Measurements from ENCODE around the gene S100Z. TPM values are rescaled to one million over a fixed set of nuclear protein-coding genes. Genes with fewer than 3 reads are reported as not detected.
"Not testable (repeated sequence)": the region's sequence is repeated elsewhere in the genome, so short reads cannot be mapped to it uniquely, and the experiment has no call there.

Gene S100Z
- total RNA-seq, 1 donor from 2014 or later: 1.1 TPM

- H3K9me3 Mint-ChIP-seq; DNase-seq (ENCODE audit: low spot score); H3K4me1 Mint-ChIP-seq (ENCODE audit: low read depth); H3K4me3 Mint-ChIP-seq (ENCODE audit: low read depth); intact Hi-C loops (cut with micrococcal nuclease); H3K27me3 Mint-ChIP-seq (ENCODE audit: low read depth); H3K27ac Mint-ChIP-seq; H3K36me3 Mint-ChIP-seq (ENCODE audit: low read depth): not testable (repeated sequence)
Observed at GRCh38 chr5:76910344-76910933, 60.6 kb downstream of the S100Z start.

- intact Hi-C loops (cut with micrococcal nuclease); H3K4me3 Mint-ChIP-seq (ENCODE audit: low read depth); H3K4me1 Mint-ChIP-seq (ENCODE audit: low read depth); H3K9me3 Mint-ChIP-seq; H3K36me3 Mint-ChIP-seq (ENCODE audit: low read depth); H3K27me3 Mint-ChIP-seq (ENCODE audit: low read depth); H3K27ac Mint-ChIP-seq; DNase-seq (ENCODE audit: low spot score): not testable (repeated sequence)
Observed at GRCh38 chr5:76914671-76915070, 64.9 kb downstream of the S100Z start.

GRCh38 chr5:76918539-76918938 is 68.7 kb downstream of the S100Z start:
- Mint-ChIP-seq H3K27me3 (ENCODE audit: low read depth) (peaks cover 1% of the 10 kb centered on the region), H3K9me3 (peaks cover 4% of the 10 kb centered on the region), H3K36me3 (ENCODE audit: low read depth) (peaks cover 4% of the 10 kb centered on the region), H3K27ac (no peak overlapping the region), H3K4me1 (ENCODE audit: low read depth) (no peaks in the 10 kb centered on the region), H3K4me3 (ENCODE audit: low read depth) (no peak overlapping the region)
- intact Hi-C loops (cut with micrococcal nuclease): no loop called here
- no peak for DNase-seq (ENCODE audit: low spot score)

GRCh38 chr5:76920491-76920890 is 70.7 kb downstream of the S100Z start:
- H3K9me3 Mint-ChIP-seq: no peaks in the 10 kb centered on the region
- H3K4me1 Mint-ChIP-seq (ENCODE audit: low read depth): no peaks in the 10 kb centered on the region
- no peak overlapping the region for H3K4me3 Mint-ChIP-seq (ENCODE audit: low read depth)
- intact Hi-C loops (cut with micrococcal nuclease): no loop called here
- H3K27me3 Mint-ChIP-seq (ENCODE audit: low read depth): peaks cover 5% of the 10 kb centered on the region
- no peaks in the 10 kb centered on the region for H3K36me3 Mint-ChIP-seq (ENCODE audit: low read depth)
- DNase-seq (ENCODE audit: low spot score): no peak
- H3K27ac Mint-ChIP-seq: no peak overlapping the region

GRCh38 chr5:76926329-76927105 is 76.7 kb downstream of the S100Z start:
- intact Hi-C loops (cut with micrococcal nuclease): no loop called here
- peaks cover 16% of the 10 kb centered on the region for H3K27me3 Mint-ChIP-seq (ENCODE audit: low read depth)
- H3K27ac Mint-ChIP-seq: no peak overlapping the region
- DNase-seq (ENCODE audit: low spot score): no peak
- no peaks in the 10 kb centered on the region for H3K36me3 Mint-ChIP-seq (ENCODE audit: low read depth)
- H3K9me3 Mint-ChIP-seq: no peaks in the 10 kb centered on the region
- H3K4me3 Mint-ChIP-seq (ENCODE audit: low read depth): no peak overlapping the region
- no peaks in the 10 kb centered on the region for H3K4me1 Mint-ChIP-seq (ENCODE audit: low read depth)

GRCh38 chr5:76927961-76928360 is 78.1 kb downstream of the S100Z start:
- intact Hi-C loops (cut with micrococcal nuclease): no loop called here
- no peak overlapping the region for H3K27ac Mint-ChIP-seq
- no peaks in the 10 kb centered on the region for H3K9me3 Mint-ChIP-seq
- no peaks in the 10 kb centered on the region for H3K36me3 Mint-ChIP-seq (ENCODE audit: low read depth)
- no peak overlapping the region for H3K4me3 Mint-ChIP-seq (ENCODE audit: low read depth)
- H3K27me3 Mint-ChIP-seq (ENCODE audit: low read depth): peaks cover 17% of the 10 kb centered on the region
- DNase-seq (ENCODE audit: low spot score): no peak
- no peaks in the 10 kb centered on the region for H3K4me1 Mint-ChIP-seq (ENCODE audit: low read depth)

- Mint-ChIP-seq H3K9me3 (no peaks in the 10 kb centered on the region), H3K4me1 (ENCODE audit: low read depth) (no peaks in the 10 kb centered on the region), H3K36me3 (ENCODE audit: low read depth) (no peaks in the 10 kb centered on the region), H3K4me3 (ENCODE audit: low read depth) (no peak overlapping the region), H3K27me3 (ENCODE audit: low read depth) (peaks cover 13% of the 10 kb centered on the region), H3K27ac (no peak overlapping the region)
- no peak for DNase-seq (ENCODE audit: low spot score)
- intact Hi-C loops (cut with micrococcal nuclease): no loop called here
Observed at GRCh38 chr5:76930083-76930482, 80.3 kb downstream of the S100Z start.

GRCh38 chr5:76938177-76938576 is 88.4 kb downstream of the S100Z start:
- DNase-seq (ENCODE audit: low spot score): no peak
- no peaks in the 10 kb centered on the region for H3K36me3 Mint-ChIP-seq (ENCODE audit: low read depth)
- H3K27me3 Mint-ChIP-seq (ENCODE audit: low read depth): peaks cover 8% of the 10 kb centered on the region
- H3K4me3 Mint-ChIP-seq (ENCODE audit: low read depth): no peak overlapping the region
- intact Hi-C loops (cut with micrococcal nuclease): no loop called here
- H3K27ac Mint-ChIP-seq: no peak overlapping the region
- H3K9me3 Mint-ChIP-seq: no peaks in the 10 kb centered on the region
- peaks cover 4% of the 10 kb centered on the region for H3K4me1 Mint-ChIP-seq (ENCODE audit: low read depth)

GRCh38 chr5:76941000-76941399 is 91.2 kb downstream of the S100Z start:
- peaks cover 22% of the 10 kb centered on the region for H3K27me3 Mint-ChIP-seq (ENCODE audit: low read depth)
- H3K27ac Mint-ChIP-seq: no peak overlapping the region
- intact Hi-C loops (cut with micrococcal nuclease): no loop called here
- H3K4me3 Mint-ChIP-seq (ENCODE audit: low read depth): no peak overlapping the region
- H3K4me1 Mint-ChIP-seq (ENCODE audit: low read depth): peaks cover 4% of the 10 kb centered on the region
- H3K36me3 Mint-ChIP-seq (ENCODE audit: low read depth): no peaks in the 10 kb centered on the region
- no peak for DNase-seq (ENCODE audit: low spot score)
- no peaks in the 10 kb centered on the region for H3K9me3 Mint-ChIP-seq

- Mint-ChIP-seq H3K36me3 (ENCODE audit: low read depth) (no peaks in the 10 kb centered on the region), H3K9me3 (no peaks in the 10 kb centered on the region), H3K4me1 (ENCODE audit: low read depth) (peaks cover 4% of the 10 kb centered on the region), H3K27me3 (ENCODE audit: low read depth) (peaks cover 26% of the 10 kb centered on the region), H3K27ac (no peak overlapping the region), H3K4me3 (ENCODE audit: low read depth) (no peak overlapping the region)
- intact Hi-C loops (cut with micrococcal nuclease): no loop called here
- no peak for DNase-seq (ENCODE audit: low spot score)
Observed at GRCh38 chr5:76941442-76941841, 91.6 kb downstream of the S100Z start.

GRCh38 chr5:76942581-76942980 is 92.8 kb downstream of the S100Z start:
- Mint-ChIP-seq H3K9me3 (no peaks in the 10 kb centered on the region), H3K27ac (no peak overlapping the region), H3K4me1 (ENCODE audit: low read depth) (peaks cover 4% of the 10 kb centered on the region), H3K27me3 (ENCODE audit: low read depth) (peaks cover 33% of the 10 kb centered on the region), H3K4me3 (ENCODE audit: low read depth) (no peak overlapping the region), H3K36me3 (ENCODE audit: low read depth) (no peaks in the 10 kb centered on the region)
- DNase-seq (ENCODE audit: low spot score): no peak
- intact Hi-C loops (cut with micrococcal nuclease): no loop called here

GRCh38 chr5:76943006-76943405 is 93.2 kb downstream of the S100Z start:
- Mint-ChIP-seq H3K36me3 (ENCODE audit: low read depth) (no peaks in the 10 kb centered on the region), H3K4me1 (ENCODE audit: low read depth) (peaks cover 3% of the 10 kb centered on the region), H3K4me3 (ENCODE audit: low read depth) (no peak overlapping the region), H3K27me3 (ENCODE audit: low read depth) (peaks cover 34% of the 10 kb centered on the region), H3K9me3 (no peaks in the 10 kb centered on the region), H3K27ac (no peak overlapping the region)
- intact Hi-C loops (cut with micrococcal nuclease): no loop called here
- no peak for DNase-seq (ENCODE audit: low spot score)

- Mint-ChIP-seq H3K9me3 (no peaks in the 10 kb centered on the region), H3K27me3 (ENCODE audit: low read depth) (peaks cover 36% of the 10 kb centered on the region)
Observed at GRCh38 chr5:76944638-76945037, 94.8 kb downstream of the S100Z start.

More at GRCh38 chr5:76944638-76945037, 94.8 kb downstream of the S100Z start:
- no peak overlapping the region for H3K27ac Mint-ChIP-seq
- H3K36me3 Mint-ChIP-seq (ENCODE audit: low read depth): no peaks in the 10 kb centered on the region
- intact Hi-C loops (cut with micrococcal nuclease): no loop called here
- DNase-seq (ENCODE audit: low spot score): no peak
- no peak overlapping the region for H3K4me3 Mint-ChIP-seq (ENCODE audit: low read depth)
- no peaks in the 10 kb centered on the region for H3K4me1 Mint-ChIP-seq (ENCODE audit: low read depth)
